Measurements from ENCODE around the gene USP17L27.
"Not testable (repeated sequence)": the region's sequence is repeated elsewhere in the genome, so short reads cannot be mapped to it uniquely, and the experiment has no call there.

GRCh38 chr4:9353338-9353737, 9.4 kb downstream of the USP17L27 start, which contains the start of gene USP17L29:
- not testable (repeated sequence) for TF ChIP-seq CTCF (IDR thresholded peaks at IDR 0.05); POLR2A (IDR thresholded peaks at IDR 0.05); POLR2AphosphoS5 (IDR thresholded peaks at IDR 0.05; ENCODE audit: insufficient read depth in 1 of 2, low read depth in 1 of 2)

All from vagina (tissue), 2 donors.